Measurements from ENCODE around the gene PSMB7. TPM values are rescaled to one million over a fixed set of nuclear protein-coding genes. Genes with fewer than 3 reads are reported as not detected.
A peak's percentile ranks its signal among the peaks of the same experiment; 100 is the strongest.

The PSMB7 gene
- total RNA-seq, 1 experiment from 2014 or later = 264 TPM

GRCh38 chr9:124386201-124386600 is 29.0 kb downstream of the PSMB7 start:
- Mint-ChIP-seq H3K4me1 (ENCODE audit: insufficient read depth, unreplicated experiment) (peaks cover 36% of the 10 kb centered on the region), H3K27ac (ENCODE audit: low read depth, unreplicated experiment) (no peak overlapping the region), H3K9me3 (ENCODE audit: unreplicated experiment) (no peaks in the 10 kb centered on the region), H3K36me3 (ENCODE audit: insufficient read depth, unreplicated experiment) (peaks cover 52% of the 10 kb centered on the region), H3K27me3 (ENCODE audit: insufficient read depth, unreplicated experiment) (no peaks in the 10 kb centered on the region), H3K4me3 (ENCODE audit: unreplicated experiment) (no peak overlapping the region)
- ChIA-PET POLR2A (interaction anchor here (1.0 to 1.3 kb wide), 3 partner anchors 10 to 16 kb away, joined by 3 to 8 read pairs (median 4); no protein-coding TSS in a partner anchor), CTCF (interaction anchor here (0.7 to 1.0 kb wide), 5 partner anchors 30 to 429 kb away, joined by 3 read pairs; no protein-coding TSS in a partner anchor)
- DNase-seq (ENCODE audit: unreplicated experiment) = no peak
- no TSS peak for BruUV-seq (replicated peaks)
- no peak for TF ChIP-seq CTCF (IDR thresholded peaks at IDR 0.05; ENCODE audit: unreplicated experiment)
- intact Hi-C loops (cut with micrococcal nuclease) = no loop called here

- Mint-ChIP-seq H3K9me3 (ENCODE audit: unreplicated experiment) (no peaks in the 10 kb centered on the region), H3K4me1 (ENCODE audit: insufficient read depth, unreplicated experiment) (peaks cover 31% of the 10 kb centered on the region), H3K27me3 (ENCODE audit: insufficient read depth, unreplicated experiment) (no peaks in the 10 kb centered on the region), H3K36me3 (ENCODE audit: insufficient read depth, unreplicated experiment) (peaks cover 52% of the 10 kb centered on the region), H3K27ac (ENCODE audit: low read depth, unreplicated experiment) (peak overlapping the region; percentile 23), H3K4me3 (ENCODE audit: unreplicated experiment) (no peak overlapping the region)
- no TSS peak for BruUV-seq (replicated peaks)
- no peak for DNase-seq (ENCODE audit: unreplicated experiment)
- ChIA-PET POLR2A (interaction anchor here (1.0 to 1.3 kb wide), 3 partner anchors 14 to 18 kb away, joined by 3 to 8 read pairs (median 3); no protein-coding TSS in a partner anchor), CTCF (interaction anchor here (0.5 to 1.2 kb wide), 3 partner anchors 30 to 253 kb away, joined by 3 read pairs; no protein-coding TSS in a partner anchor)
- intact Hi-C loops (cut with micrococcal nuclease) = no loop called here
- no peak for TF ChIP-seq CTCF (IDR thresholded peaks at IDR 0.05; ENCODE audit: unreplicated experiment)
Observed at GRCh38 chr9:124385623-124386022, 29.6 kb downstream of the PSMB7 start.

- Mint-ChIP-seq H3K4me3 (ENCODE audit: unreplicated experiment) (no peak overlapping the region), H3K4me1 (ENCODE audit: insufficient read depth, unreplicated experiment) (peaks cover 23% of the 10 kb centered on the region), H3K9me3 (ENCODE audit: unreplicated experiment) (no peaks in the 10 kb centered on the region), H3K27ac (ENCODE audit: low read depth, unreplicated experiment) (no peak overlapping the region), H3K27me3 (ENCODE audit: insufficient read depth, unreplicated experiment) (no peaks in the 10 kb centered on the region), H3K36me3 (ENCODE audit: insufficient read depth, unreplicated experiment) (peaks cover 55% of the 10 kb centered on the region)
- POLR2A ChIA-PET = interaction anchor here (1.2 kb wide), 1 partner anchor 18 kb away, joined by 3 read pairs; no protein-coding TSS in a partner anchor
- CTCF ChIA-PET = interaction anchor here (0.5 to 1.2 kb wide), 5 partner anchors 10 to 780 kb away, joined by 3 to 7 read pairs (median 3); no protein-coding TSS in a partner anchor
- BruUV-seq (replicated peaks) = no TSS peak
- no peak for DNase-seq (ENCODE audit: unreplicated experiment)
- TF ChIP-seq CTCF (IDR thresholded peaks at IDR 0.05; ENCODE audit: unreplicated experiment) = no peak
- intact Hi-C loops (cut with micrococcal nuclease) = no loop called here
Observed at GRCh38 chr9:124384846-124385245, 30.4 kb downstream of the PSMB7 start.

- no peak for DNase-seq (ENCODE audit: unreplicated experiment)
- BruUV-seq (replicated peaks) = no TSS peak
- Mint-ChIP-seq H3K4me3 (ENCODE audit: unreplicated experiment) (no peak overlapping the region), H3K27ac (ENCODE audit: low read depth, unreplicated experiment) (no peak overlapping the region), H3K36me3 (ENCODE audit: insufficient read depth, unreplicated experiment) (peaks cover 55% of the 10 kb centered on the region), H3K27me3 (ENCODE audit: insufficient read depth, unreplicated experiment) (no peaks in the 10 kb centered on the region), H3K4me1 (ENCODE audit: insufficient read depth, unreplicated experiment) (peaks cover 16% of the 10 kb centered on the region), H3K9me3 (ENCODE audit: unreplicated experiment) (no peaks in the 10 kb centered on the region)
- no peak for TF ChIP-seq CTCF (IDR thresholded peaks at IDR 0.05; ENCODE audit: unreplicated experiment)
- POLR2A ChIA-PET = interaction anchor here (1.5 kb wide), 1 partner anchor 11 kb away, joined by 4 read pairs; no protein-coding TSS in a partner anchor
- CTCF ChIA-PET = interaction anchor here (0.6 kb wide), 1 partner anchor 488 kb away, joined by 3 read pairs; no protein-coding TSS in a partner anchor
- intact Hi-C loops (cut with micrococcal nuclease) = no loop called here
Observed at GRCh38 chr9:124384210-124384609, 31.0 kb downstream of the PSMB7 start.

Measured in MCF 10A (cell line).